Erythroblast (primary cell): ENCODE results near the gene THRA.

Experiments used
- DNase-seq, 2 experiments: peaks; one replicate each; lab custom pipeline; 2025; lab: John Stamatoyannopoulos, UW
- GATA1 ChIP-seq: IDR thresholded peaks from 2 replicates; pipeline ENCODE4 v1.6.1; 2011; ENCODE audit warnings: low read depth, mild to moderate bottlenecking, control low read depth, low read length, moderate library complexity
- POLR2A ChIP-seq: IDR thresholded peaks from 2 replicates; pipeline ENCODE4 v1.6.1; 2011; ENCODE audit warnings: mild to moderate bottlenecking, low read length

Gene THRA

DNA sequence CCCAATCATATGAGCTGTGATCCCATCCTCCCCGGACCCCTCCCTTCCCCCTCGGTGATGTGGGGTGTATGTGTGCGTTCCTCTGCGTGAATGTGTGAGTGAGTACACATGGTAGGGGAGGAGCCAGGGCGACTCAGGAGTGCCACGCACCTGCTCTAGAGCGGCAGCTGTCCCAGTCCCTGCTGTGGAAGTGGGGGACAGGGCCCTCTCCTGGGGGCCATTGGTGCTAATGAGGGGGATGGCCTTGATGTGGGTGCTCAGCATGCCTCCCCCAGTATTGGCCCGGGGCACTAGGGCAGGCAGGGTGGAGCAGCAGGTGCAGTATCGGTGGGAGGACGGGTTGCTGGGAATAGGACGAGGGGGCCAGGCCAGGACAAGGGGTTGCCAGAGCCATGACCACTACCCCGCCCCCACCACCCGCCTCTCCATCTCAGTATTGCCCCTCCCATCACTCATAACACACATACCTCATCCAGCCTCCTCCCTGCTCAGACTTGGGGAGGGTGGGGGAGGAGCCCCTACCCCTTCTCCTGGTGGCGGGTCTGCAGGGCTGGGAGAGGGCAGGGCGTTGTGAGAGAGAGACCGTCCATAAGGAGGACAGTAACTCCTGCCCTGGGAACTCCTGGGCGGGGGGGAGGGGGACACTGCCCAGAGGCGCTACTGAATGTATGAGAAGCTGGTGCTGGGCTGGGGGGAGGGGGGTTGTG lies 29.1 kb downstream of the THRA start:
- TF ChIP-seq GATA1 (no peak), POLR2A (no peak)
- no peak for DNase-seq

DNA sequence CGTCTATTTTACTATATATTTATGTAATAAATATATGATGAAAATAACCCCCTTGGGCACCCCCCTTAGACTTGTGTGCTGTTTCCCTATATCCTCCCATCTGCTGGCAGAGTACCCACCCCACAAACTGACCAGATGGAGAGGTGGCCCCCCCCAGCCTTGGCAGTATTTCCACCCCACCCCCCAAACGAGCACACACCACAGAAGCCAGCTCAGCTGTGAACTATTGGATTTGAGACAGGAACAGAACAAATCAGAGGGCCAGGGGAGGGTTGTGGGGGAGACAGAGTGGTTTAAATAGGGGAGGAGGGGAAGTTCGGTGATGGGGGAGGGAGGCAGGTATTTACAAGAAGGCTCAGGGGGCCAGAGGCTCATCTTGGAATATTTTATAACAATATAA lies 29.8 kb downstream of the THRA start:
- no peak for DNase-seq
- TF ChIP-seq POLR2A (no peak), GATA1 (no peak)

DNA sequence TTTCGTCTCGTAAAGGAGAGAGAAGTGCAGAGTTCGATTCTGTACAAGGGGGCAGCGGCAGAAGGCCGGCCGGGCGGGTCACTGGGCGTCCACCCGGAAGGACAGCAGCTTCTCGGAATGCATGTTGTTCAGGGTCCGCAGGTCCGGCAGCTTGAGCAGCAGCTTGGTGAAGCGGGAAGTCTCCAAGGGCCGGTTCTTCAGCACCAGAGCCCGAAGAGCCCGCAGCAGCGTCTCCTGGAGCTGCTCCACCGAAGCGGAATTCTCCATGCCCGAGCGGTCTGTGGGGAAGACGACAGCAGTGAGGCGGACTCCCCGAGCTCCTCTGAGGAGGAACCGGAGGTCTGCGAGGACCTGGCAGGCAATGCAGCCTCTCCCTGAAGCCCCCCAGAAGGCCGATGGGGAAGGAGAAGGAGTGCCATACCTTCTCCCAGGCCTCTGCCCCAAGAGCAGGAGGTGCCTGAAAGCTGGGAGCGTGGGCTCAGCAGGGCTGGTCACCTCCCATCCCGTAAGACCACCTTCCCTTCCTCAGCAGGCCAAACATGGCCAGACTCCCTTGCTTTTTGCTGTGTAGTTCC lies 30.3 kb downstream of the THRA start:
- no peak for DNase-seq
- TF ChIP-seq GATA1 (no peak), POLR2A (no peak)

DNA sequence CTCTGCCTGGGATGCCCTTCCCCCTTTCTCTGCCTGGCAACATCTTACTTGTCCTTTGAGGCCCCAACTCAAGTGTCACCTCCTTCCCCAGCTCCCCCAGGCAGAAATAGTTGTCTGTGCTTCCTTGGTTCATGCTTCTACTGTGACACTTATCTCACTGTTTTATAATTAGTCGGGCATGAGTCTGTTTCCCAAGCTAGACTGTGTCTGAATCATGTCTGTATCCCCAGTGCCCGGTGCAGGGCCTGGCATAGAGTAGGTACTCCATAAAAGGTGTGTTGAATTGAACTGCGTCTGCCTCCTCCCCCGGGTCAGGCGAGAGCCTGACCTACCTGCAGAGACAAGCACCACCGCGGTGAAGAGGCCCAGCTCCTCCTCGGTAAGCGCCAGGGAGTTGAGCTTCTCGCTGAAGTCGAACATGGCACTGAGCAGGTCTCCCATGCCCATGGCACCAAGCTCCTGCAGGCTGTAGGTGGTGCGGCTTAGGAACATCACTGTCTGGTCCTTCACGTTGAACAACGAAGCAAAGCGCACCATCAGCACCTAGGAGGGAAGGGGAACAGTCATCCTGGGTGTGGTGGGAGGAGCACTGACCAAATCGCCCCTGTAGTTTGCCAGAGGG lies 30.9 kb downstream of the THRA start:
- no peak for DNase-seq
- TF ChIP-seq POLR2A (no peak), GATA1 (no peak)

DNA sequence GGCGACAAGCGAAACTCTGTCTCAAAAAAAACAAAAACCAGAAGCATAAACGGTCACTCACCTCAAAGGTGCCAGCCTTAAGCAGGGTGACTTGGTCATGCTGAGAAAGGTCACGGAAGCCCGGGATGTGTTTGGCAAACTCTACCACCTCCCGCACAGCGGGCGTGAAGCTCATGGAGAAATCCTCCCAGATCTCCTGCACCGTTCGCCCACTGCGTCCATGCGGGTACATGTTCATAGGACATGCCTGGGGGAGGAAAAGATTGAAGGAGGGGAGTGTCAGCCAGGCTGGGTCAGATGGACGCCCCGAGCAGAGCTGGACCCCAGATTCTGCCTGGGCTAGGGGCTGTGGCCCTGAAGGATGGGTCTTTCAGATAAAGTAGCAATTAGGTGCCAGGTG lies 32.1 kb downstream of the THRA start:
- DNase-seq = no peak
- TF ChIP-seq GATA1 = no peak

DNA sequence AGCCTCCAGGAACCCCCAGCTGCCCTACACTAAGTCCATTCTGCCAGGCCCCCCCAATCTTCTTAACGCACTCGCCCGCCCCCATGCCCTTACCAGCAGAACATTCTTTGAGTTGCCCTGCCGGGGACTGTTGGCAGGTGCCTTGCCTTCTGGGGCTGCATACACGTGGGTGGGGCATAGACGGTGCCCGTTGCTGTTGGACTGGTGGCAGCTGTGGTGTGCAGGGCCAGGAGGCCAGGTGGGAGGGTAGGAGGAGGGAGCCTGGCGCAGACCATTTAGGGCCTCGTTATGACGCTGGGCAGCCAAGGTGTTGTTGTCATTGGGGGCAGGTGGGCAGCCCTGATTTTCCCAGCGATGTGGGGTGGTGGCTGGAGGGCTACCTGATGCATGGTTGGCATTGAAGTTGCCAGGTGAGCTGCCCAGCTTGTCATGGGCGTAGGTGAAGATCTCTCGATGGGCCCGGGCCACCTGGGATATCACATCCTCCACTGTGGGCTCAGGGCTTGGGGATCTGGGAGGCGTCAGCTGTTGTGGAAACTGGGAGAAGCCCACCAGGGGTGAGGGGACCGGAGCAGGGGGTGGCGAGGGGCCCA lies 32.7 kb downstream of the THRA start:
- TF ChIP-seq POLR2A = no peak
- TF ChIP-seq GATA1 = no peak
- DNase-seq = no peak

DNA sequence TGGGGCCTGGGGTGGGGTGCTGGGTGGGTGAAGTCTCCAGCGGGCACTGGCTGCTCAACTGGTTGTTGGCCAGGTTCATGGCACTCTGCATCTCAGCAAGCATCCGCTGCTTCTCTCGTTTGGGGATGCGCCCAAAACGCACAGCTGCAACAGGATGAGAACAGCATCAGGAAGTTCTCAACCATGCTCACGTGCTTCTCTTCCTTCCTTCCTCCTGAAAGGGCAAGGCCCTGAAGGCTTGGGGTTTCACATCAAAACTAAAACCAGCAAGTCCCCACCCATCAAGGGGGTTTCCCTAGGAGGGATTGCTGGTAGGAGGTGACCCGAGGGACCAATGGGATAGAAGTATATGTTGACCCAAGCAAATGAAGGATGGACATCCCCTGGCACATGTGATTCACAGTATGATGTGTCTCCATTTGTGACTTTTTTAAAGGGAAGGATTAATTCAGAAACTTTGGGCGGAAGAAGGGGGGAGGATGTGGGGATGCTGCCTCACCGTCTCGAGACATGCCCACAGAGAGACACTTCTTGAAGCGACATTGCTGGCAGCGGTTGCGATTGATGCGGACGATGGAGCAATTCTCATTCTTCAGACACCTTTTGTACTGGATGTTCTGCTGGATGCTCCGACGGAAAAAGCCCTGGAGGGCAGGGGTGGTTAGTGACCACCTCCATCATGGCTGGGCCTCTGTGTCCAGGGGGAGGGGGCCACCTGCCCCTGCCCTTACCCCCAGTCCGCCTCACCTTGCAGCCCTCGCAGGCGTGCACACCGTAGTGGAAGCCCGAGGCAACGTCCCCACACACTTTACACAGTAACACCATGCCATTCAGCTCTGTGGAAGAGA lies 33.4 kb downstream of the THRA start:
- DNase-seq = no peak
- TF ChIP-seq POLR2A (no peak), GATA1 (no peak)

DNA sequence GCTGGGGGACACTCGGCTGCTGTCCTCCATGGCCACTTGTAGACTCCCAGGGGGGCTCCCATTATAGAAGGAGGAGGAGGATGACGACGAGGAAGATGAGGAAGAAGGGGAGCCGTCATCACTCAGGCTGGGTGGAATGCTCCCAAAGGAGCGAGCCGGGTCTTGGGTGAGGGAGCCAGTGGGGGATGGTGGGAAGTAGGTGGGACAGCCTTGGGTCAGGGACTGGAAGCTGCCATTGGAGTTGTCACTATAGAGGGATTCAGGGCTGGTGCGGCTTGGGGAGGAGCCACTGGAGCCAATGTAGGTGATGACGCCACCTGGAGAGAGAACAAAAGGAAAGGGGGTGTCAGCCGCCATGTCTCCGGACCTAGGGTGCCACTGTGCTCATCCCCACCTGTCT lies 34.3 kb downstream of the THRA start:
- DNase-seq = no peak
- TF ChIP-seq POLR2A = no peak
- TF ChIP-seq GATA1 = no peak

DNA sequence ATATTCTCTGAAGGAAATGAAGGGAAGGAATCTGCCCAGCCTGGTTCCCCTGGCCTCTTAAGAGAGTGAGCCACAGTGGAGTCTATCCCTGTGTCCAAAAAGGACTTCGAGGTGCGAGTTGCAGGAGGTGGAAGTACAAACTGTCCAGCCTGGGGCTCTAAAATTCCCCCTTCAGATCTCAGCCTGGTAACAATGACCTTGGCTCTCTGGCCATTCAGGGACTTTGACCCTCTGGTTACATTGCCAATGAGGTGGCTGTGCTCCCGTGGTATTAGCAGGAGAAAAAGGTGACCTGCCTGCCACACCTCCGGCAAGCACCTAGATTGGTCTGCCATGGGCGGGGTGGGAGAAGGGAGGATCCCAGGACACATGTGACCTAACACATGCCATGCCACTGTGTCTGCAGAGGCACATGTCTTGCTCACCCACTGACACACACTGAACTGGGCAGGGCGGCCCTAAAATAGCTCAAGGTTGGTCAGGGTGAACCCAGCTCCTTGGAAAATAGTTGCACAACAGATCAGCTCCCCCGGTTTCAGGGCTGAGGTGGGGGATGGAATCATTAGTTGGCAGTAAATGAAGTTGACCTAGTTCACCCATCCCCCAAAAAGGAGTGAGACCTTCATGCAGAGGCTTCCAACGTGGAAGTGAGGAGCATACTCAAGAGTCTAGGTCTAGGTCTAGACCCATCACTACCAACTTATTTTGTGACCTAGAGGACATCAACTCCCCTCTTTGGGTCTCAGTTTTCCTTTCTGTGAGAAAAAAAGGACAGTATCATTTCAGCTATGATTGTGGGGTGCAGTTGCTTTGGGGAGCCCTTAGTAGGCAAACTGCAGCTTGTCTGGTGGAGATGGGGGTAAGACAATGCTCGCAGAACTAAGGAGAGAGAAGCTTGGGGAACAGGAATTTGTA lies 35.4 kb downstream of the THRA start:
- no peak for TF ChIP-seq GATA1
- TF ChIP-seq POLR2A = no peak
- DNase-seq = peak in 1 of 2 experiments; percentile 45

DNA sequence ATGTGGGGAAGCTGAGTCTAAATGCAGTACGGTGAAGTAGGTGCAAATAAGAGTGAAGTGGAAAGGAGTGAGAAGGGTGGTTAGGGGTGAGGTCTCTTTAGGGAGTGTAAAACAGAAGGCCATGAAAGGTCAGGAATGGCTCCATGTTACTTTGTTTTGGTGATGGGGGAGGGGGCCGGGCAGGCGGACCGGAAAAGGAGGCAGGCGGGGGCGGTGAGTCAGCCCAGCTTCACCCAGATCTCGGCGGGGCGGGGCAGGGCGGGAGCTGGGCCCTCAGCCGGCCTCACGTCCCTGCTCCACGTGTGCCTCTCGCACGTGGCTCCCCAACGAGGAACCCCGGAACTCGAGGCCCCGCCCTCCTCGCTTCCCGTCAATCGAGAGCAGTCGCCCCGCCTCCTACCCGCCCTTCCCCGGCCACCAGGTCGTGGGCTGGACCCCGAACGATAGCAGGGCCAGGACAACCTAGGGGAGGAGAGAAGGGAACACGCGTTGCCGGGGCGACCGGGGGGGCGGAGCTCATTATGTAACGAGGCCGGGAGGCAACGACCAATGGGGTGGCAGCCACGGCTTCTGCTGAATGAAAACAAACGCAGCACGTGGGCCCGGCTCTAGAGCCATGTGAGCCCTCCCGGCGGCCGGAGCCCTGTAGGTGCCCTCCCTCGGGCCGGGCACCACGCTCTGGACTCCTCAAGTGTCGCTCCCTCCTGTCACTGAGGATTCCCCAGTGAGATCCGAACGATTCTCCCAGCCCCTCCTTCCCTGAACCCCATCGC lies 36.3 kb downstream of the THRA start:
- no peak for TF ChIP-seq POLR2A
- no peak for TF ChIP-seq GATA1
- peak; percentile 96 to 98 for DNase-seq

DNA sequence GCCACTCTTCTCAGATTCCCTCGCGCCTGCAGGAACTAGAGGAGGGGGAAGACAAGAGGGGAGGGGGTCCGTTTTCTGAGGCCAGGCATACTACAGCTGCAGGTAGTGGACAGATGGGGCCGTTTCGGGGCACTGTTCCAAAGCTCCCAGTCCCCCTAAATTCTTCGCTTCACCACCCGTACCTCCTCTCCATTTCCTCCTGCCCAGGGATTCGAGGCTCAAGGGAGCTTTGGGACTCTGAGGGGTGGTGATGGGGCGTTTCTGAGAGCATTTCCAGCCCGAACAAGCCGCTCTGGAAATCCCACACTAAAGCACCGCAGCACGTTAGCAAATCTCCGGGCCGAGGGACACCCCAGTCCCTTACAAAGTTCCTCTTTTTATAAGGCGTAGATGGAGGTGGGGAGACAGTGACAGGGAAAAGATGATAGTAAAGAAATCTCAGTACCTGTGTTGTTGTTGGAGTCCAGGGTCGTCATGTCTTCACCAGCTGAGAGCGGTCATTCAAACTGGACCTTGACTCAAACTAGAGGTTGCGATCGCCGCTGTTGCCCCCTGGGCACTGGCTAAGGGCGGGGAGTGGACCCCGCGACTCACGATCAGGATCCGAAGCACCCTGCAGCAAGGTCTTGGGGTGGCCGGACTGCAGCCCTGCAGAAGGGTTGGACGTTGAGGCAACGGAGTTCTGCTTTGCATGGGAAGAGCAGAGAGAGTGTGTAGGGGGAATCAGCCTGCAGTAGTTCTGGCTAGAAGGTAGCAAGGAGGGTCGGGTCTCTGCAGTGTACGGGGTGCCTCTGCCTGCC lies 37.1 kb downstream of the THRA start:
- TF ChIP-seq POLR2A = no peak
- TF ChIP-seq GATA1 = no peak
- DNase-seq = peak in 1 of 2 experiments; percentile 54
